ENCODE results near the gene PSME3. TPM values are rescaled to one million over a fixed set of nuclear protein-coding genes. Genes with fewer than 3 reads are reported as not detected.

The PSME3 gene
- total and polyA plus RNA-seq, 2 experiments from 2014 or later: 93.5 to 178 TPM

DNA sequence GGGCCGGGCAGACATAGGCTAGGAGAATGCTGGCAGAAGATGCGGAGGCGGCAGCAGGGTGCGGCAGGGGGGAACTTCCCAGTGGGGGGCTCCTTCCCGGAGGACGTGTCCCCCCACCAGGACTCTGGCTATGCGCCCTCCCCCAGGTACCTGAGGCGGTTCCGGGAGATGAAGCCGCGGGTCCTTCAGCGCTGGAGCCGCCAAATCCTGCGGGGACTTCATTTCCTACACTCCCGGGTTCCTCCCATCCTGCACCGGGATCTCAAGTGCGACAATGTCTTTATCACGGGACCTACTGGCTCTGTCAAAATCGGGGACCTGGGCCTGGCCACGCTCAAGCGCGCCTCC lies 49.4 kb upstream of the PSME3 start (continued):
- TF ChIP-seq STAT1 (IDR thresholded peaks at IDR 0.05; ENCODE audit: unreplicated experiment): no peak

DNA sequence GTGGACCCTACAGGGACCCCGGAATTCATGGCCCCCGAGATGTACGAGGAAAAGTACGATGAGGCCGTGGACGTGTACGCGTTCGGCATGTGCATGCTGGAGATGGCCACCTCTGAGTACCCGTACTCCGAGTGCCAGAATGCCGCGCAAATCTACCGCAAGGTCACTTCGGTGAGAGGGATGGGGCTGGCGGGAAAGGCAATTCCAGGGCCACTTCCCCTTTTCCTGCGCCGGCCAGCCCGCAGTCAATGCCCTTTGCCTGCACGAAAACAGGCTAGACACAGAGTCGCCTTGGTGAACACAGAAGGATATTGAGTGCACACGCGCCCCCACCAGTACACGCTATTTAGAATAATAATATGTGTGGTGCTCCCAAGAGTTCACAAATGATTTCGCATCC lies 48.8 kb upstream of the PSME3 start:
- peaks cover 8% of the 10 kb centered on the region; the same call in 1 of the 2 replicates for H3F3A ChIP-seq (replicated peaks; ENCODE audit: low read depth)
- H2AFZ ChIP-seq: no peak overlapping the region
- peaks cover 34% of the 10 kb centered on the region for H3K27me3 ChIP-seq (ENCODE audit: insufficient read depth)
- H3K9me2 ChIP-seq (ENCODE audit: insufficient read depth): no peaks in the 10 kb centered on the region
- Mint-ChIP-seq H3K27ac (no peak overlapping the region), H3K27me3 (ENCODE audit: insufficient read depth, low read depth, poor library complexity) (peaks cover 43% of the 10 kb centered on the region), H3K4me3 (no peak overlapping the region), H3K9me3 (no peaks in the 10 kb centered on the region; the same call in 2 of the 3 replicates), H3K36me3 (ENCODE audit: low read depth) (0 out of 3 replicates have a peak, but pooled peaks cover 3% of the 10 kb centered on the region), H3K4me1 (peaks cover 21% of the 10 kb centered on the region)
- no peak for TF ChIP-seq ZNF114 (CRISPR knock-in tag; IDR thresholded peaks at IDR 0.05)
- no peak for TF ChIP-seq ZNF331 (CRISPR knock-in tag; IDR thresholded peaks at IDR 0.05; ENCODE audit: low read depth)
- TF ChIP-seq, protein P1, sequence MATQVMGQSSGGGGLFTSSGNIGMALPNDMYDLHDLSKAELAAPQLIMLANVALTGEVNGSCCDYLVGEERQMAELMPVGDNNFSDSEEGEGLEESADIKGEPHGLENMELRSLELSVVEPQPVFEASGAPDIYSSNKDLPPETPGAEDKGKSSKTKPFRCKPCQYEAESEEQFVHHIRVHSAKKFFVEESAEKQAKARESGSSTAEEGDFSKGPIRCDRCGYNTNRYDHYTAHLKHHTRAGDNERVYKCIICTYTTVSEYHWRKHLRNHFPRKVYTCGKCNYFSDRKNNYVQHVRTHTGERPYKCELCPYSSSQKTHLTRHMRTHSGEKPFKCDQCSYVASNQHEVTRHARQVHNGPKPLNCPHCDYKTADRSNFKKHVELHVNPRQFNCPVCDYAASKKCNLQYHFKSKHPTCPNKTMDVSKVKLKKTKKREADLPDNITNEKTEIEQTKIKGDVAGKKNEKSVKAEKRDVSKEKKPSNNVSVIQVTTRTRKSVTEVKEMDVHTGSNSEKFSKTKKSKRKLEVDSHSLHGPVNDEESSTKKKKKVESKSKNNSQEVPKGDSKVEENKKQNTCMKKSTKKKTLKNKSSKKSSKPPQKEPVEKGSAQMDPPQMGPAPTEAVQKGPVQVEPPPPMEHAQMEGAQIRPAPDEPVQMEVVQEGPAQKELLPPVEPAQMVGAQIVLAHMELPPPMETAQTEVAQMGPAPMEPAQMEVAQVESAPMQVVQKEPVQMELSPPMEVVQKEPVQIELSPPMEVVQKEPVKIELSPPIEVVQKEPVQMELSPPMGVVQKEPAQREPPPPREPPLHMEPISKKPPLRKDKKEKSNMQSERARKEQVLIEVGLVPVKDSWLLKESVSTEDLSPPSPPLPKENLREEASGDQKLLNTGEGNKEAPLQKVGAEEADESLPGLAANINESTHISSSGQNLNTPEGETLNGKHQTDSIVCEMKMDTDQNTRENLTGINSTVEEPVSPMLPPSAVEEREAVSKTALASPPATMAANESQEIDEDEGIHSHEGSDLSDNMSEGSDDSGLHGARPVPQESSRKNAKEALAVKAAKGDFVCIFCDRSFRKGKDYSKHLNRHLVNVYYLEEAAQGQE (IDR thresholded peaks at IDR 0.05; ENCODE audit: unreplicated experiment): no peak
- no peak for TF ChIP-seq NANOG (IDR thresholded peaks at IDR 0.05; ENCODE audit: borderline replicate concordance)
- TF ChIP-seq, protein P2, sequence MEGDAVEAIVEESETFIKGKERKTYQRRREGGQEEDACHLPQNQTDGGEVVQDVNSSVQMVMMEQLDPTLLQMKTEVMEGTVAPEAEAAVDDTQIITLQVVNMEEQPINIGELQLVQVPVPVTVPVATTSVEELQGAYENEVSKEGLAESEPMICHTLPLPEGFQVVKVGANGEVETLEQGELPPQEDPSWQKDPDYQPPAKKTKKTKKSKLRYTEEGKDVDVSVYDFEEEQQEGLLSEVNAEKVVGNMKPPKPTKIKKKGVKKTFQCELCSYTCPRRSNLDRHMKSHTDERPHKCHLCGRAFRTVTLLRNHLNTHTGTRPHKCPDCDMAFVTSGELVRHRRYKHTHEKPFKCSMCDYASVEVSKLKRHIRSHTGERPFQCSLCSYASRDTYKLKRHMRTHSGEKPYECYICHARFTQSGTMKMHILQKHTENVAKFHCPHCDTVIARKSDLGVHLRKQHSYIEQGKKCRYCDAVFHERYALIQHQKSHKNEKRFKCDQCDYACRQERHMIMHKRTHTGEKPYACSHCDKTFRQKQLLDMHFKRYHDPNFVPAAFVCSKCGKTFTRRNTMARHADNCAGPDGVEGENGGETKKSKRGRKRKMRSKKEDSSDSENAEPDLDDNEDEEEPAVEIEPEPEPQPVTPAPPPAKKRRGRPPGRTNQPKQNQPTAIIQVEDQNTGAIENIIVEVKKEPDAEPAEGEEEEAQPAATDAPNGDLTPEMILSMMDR (conservative IDR thresholded peaks at IDR 0.05; ENCODE audit: low read depth in 2 of 2): no peak
- TF ChIP-seq, protein P3, sequence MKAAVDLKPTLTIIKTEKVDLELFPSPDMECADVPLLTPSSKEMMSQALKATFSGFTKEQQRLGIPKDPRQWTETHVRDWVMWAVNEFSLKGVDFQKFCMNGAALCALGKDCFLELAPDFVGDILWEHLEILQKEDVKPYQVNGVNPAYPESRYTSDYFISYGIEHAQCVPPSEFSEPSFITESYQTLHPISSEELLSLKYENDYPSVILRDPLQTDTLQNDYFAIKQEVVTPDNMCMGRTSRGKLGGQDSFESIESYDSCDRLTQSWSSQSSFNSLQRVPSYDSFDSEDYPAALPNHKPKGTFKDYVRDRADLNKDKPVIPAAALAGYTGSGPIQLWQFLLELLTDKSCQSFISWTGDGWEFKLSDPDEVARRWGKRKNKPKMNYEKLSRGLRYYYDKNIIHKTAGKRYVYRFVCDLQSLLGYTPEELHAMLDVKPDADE (IDR thresholded peaks at IDR 0.05): no peak
- TF ChIP-seq STAT1 (IDR thresholded peaks at IDR 0.05; ENCODE audit: unreplicated experiment): no peak
- no peak for TF ChIP-seq EZH2phosphoT487 (IDR thresholded peaks at IDR 0.05; ENCODE audit: unreplicated experiment)
- TF ChIP-seq POLR2AphosphoS5 (IDR thresholded peaks at IDR 0.05; ENCODE audit: low read depth): no peak
- no peak for TF ChIP-seq EZH2 (IDR thresholded peaks at IDR 0.05; ENCODE audit: low read depth, unreplicated experiment)
- no peak for TF ChIP-seq CREB1 (CRISPR knock-in tag; IDR thresholded peaks at IDR 0.05; ENCODE audit: low read depth)
- TF ChIP-seq JUNB (IDR thresholded peaks at IDR 0.05; ENCODE audit: unreplicated experiment): no peak
- TF ChIP-seq, protein P4, sequence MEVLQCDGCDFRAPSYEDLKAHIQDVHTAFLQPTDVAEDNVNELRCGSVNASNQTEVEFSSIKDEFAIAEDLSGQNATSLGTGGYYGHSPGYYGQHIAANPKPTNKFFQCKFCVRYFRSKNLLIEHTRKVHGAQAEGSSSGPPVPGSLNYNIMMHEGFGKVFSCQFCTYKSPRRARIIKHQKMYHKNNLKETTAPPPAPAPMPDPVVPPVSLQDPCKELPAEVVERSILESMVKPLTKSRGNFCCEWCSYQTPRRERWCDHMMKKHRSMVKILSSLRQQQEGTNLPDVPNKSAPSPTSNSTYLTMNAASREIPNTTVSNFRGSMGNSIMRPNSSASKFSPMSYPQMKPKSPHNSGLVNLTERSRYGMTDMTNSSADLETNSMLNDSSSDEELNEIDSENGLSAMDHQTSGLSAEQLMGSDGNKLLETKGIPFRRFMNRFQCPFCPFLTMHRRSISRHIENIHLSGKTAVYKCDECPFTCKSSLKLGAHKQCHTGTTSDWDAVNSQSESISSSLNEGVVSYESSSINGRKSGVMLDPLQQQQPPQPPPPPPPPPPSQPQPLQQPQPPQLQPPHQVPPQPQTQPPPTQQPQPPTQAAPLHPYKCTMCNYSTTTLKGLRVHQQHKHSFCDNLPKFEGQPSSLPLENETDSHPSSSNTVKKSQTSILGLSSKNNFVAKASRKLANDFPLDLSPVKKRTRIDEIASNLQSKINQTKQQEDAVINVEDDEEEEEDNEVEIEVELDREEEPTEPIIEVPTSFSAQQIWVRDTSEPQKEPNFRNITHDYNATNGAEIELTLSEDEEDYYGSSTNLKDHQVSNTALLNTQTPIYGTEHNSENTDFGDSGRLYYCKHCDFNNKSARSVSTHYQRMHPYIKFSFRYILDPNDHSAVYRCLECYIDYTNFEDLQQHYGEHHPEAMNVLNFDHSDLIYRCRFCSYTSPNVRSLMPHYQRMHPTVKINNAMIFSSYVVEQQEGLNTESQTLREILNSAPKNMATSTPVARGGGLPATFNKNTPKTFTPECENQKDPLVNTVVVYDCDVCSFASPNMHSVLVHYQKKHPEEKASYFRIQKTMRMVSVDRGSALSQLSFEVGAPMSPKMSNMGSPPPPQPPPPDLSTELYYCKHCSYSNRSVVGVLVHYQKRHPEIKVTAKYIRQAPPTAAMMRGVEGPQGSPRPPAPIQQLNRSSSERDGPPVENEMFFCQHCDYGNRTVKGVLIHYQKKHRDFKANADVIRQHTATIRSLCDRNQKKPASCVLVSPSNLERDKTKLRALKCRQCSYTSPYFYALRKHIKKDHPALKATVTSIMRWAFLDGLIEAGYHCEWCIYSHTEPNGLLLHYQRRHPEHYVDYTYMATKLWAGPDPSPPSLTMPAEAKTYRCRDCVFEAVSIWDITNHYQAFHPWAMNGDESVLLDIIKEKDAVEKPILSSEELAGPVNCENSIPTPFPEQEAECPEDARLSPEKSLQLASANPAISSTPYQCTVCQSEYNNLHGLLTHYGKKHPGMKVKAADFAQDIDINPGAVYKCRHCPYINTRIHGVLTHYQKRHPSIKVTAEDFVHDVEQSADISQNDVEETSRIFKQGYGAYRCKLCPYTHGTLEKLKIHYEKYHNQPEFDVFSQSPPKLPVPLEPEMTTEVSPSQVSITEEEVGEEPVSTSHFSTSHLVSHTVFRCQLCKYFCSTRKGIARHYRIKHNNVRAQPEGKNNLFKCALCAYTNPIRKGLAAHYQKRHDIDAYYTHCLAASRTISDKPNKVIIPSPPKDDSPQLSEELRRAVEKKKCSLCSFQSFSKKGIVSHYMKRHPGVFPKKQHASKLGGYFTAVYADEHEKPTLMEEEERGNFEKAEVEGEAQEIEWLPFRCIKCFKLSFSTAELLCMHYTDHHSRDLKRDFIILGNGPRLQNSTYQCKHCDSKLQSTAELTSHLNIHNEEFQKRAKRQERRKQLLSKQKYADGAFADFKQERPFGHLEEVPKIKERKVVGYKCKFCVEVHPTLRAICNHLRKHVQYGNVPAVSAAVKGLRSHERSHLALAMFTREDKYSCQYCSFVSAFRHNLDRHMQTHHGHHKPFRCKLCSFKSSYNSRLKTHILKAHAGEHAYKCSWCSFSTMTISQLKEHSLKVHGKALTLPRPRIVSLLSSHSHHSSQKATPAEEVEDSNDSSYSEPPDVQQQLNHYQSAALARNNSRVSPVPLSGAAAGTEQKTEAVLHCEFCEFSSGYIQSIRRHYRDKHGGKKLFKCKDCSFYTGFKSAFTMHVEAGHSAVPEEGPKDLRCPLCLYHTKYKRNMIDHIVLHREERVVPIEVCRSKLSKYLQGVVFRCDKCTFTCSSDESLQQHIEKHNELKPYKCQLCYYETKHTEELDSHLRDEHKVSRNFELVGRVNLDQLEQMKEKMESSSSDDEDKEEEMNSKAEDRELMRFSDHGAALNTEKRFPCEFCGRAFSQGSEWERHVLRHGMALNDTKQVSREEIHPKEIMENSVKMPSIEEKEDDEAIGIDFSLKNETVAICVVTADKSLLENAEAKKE (CRISPR knock-in tag; IDR thresholded peaks at IDR 0.05): no peak
- no peak overlapping the region for H3K4me2 ChIP-seq
- no peak overlapping the region for H3K4me3 ChIP-seq
- H4K20me1 ChIP-seq (replicated peaks; ENCODE audit: insufficient read depth): no peaks in the 10 kb centered on the region
- H3K4me1 ChIP-seq (ENCODE audit: insufficient read depth): peaks cover 21% of the 10 kb centered on the region; the same call in 1 of the 2 replicates
- H3K79me2 ChIP-seq (replicated peaks; ENCODE audit: insufficient read depth): no peaks in the 10 kb centered on the region
- no peaks in the 10 kb centered on the region for H3K36me3 ChIP-seq (ENCODE audit: insufficient read depth)
- no peak overlapping the region for H3K27ac ChIP-seq (ENCODE audit: low read depth)
- DNase-seq (ENCODE audit: low spot score) (no peak), ATAC-seq (no peak)

Data from GM23338 (cell line).